HG03064 (cell line): Measurements from ENCODE around the gene CDK11B.

Source experiments
- ATAC-seq: cut with Tn5 transposase; IDR thresholded peaks from one replicate; pipeline ENCODE4 v1.9.1; 2021; ENCODE audit warnings: low read depth; ENCODE audit not compliant: unreplicated experiment

Gene CDK11B

DNA sequence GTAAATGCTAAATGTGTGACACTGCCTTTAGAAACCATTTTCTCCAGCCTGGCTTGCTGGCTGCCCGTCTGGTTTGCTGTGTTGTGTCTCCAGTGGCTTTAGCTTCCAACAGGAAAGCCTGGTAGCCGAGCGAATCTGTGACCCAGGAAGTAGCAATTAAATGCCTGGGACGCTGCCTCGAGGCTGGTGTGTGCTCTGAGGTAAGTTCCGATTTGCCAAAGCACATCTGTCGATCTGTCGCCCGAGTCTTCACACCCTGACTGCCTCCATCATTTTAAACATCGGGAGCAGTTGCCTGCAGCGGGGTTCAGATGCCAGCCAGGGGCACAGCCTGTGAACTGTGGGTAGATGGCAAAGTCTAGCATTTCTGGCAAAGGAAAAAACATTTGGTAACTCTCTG is 41.3 kb downstream of the CDK11B start:
- no peak for ATAC-seq

- ATAC-seq: no peak
These were observed 42.0 kb downstream of the CDK11B start for GRCh38 chr1:1616838-1617237.

- peak; percentile 13 for ATAC-seq
These were observed 42.6 kb downstream of the CDK11B start for GRCh38 chr1:1616045-1616790.

- ATAC-seq: peak; percentile 72
These were observed 43.4 kb downstream of the CDK11B start, which contains the start of gene MIB2 for GRCh38 chr1:1615256-1616044. Gene MIB2, plus strand, starts transcription at chr1:1615500. Its CDS starts 7,953 bp downstream, at chr1:1623453.

- ATAC-seq: no peak
These were observed 43.9 kb downstream of the CDK11B start for GRCh38 chr1:1614954-1615255.

GRCh38 chr1:1614204-1614953 is 44.4 kb downstream of the CDK11B start:
- ATAC-seq: no peak

GRCh38 chr1:1613509-1614082 is 45.2 kb downstream of the CDK11B start:
- no peak for ATAC-seq

DNA sequence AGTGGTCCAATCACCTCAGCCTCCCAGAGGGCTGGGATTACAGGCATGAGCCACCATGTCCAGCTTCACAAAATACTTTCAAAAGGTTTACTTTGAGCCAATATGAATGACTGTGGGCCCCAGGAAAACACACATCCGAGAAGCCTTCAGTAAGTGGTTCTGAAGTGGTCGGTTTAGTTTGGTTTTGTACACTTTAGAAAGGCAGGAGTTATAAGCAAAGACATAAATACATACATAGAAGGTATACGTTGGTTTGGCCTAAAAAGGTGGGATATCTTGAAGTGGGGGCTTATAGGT is 46.8 kb downstream of the CDK11B start:
- no peak for ATAC-seq

- ATAC-seq: no peak
These were observed 48.0 kb downstream of the CDK11B start for GRCh38 chr1:1610796-1611195.

DNA sequence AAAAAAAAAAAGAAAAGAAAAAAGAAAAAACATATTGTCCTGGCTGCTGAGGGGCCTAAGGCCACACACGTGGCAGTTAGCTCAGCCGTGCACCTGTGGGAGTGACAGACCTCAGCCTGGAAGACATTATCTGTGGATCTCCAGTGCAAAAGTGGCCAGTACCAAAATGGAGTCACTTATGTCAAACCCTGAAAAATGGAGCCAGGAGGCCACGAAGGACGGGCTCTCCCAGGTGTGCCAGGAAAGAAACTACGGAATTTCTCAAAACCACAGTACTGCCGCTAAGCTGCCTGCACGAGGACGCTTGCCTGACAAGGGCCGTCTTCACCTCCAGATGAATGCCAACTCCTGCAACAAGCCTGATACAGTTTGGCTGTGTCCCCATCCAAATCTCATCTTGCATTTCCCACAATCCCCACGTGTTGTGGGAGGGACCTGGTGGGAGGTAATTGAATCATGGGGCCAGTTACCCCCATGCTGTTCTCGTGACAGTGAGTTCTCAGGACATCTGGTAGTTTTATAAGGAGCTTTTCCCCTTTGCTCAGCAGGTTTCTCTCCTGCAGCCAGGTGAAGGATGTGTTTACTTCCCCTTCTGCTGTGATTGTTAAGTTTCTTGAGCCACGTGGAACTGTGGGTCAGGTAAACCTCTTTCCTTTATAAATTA is 48.9 kb downstream of the CDK11B start:
- no peak for ATAC-seq

- no peak for ATAC-seq
These were observed 52.6 kb downstream of the CDK11B start for GRCh38 chr1:1606232-1606631.

- no peak for ATAC-seq
These were observed 53.1 kb downstream of the CDK11B start for GRCh38 chr1:1605724-1606123.

DNA sequence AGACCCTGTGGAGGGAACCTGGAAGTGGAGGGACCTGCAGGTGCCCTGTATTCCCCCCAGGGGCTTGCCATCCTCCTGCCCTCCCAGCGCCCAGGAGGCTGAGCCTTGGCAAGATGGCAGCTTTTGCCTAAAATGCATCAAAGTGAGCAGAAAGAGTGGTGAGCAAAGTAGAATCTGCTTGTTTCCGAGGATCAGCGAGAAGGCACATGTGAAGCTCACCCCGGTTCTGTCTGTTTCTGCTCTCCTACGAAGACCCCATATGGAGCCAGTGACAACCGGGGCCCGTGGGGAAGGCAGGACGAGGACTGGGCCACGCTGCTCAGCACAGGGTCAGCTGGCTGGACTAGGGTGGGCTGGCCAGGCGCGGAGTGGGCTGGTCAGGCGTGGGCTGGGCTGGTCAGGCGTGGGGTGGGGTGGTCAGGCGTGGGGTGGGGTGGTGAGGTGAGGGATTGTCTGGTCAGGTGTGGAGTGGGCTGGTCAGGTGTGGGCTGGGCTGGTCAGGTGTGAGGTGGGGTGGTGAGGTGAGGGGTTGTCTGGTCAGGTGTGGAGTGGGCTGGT is 53.7 kb downstream of the CDK11B start:
- no peak for ATAC-seq

DNA sequence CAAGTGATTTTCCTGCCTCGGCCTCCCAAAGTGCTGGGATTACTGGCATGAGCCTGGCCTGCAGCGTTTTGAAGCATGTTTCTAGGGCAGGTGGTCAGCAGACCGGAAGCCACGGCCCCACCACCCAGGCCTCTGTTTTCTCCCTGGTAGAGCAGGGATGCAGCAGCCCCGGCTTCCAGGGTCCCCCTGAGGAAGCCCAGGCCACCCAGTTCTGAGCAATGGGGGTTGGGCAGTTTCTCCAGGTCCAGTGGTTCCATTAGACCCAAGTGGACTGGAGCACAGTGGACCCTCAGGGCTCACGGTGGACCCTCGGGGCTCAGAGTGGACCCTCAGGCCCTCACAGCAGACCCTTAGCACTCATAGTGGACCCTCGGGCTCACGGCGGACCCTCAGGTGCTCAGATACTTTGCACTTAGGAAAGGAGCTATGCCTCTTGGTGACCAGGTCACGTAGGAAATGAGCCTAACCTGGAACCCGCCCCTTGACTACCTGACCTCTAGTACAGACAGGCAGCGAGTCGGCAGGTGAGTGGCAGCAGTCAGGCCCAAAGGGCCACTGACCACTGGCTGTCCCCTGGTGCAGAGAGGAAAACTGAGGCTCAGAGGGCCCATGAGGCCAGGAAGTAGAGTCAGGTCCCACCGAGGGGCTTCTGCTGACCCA is 54.3 kb downstream of the CDK11B start:
- no peak for ATAC-seq

GRCh38 chr1:1603671-1604373 is 55.0 kb downstream of the CDK11B start:
- ATAC-seq: no peak

DNA sequence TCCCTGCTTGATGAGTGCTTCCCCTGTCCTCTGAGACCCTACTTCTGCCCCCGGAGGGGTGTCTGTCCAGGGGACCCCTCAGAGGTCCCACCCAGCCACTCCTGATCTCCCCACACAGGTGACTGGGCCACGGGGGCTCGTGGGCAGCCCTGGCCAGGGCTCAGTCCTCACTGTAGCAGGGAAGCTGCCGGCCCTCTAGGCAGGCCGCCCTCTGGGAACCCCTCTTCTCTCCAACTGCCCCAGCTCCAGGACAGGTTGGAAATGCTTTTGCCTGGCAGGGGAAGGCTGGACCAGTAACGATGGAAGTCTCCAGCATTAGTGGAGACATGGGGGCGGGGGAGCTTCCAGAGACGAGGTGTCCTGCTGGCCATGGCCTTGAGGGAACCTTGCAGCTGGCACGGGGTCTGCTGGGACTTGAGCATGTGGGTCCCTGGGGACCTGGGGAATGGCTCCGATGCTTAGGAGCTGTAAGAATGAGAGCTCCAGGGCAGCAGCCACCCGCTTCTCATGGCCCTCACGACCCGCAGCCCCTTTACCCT is 55.8 kb downstream of the CDK11B start:
- no peak for ATAC-seq

- ATAC-seq: no peak
These were observed 56.4 kb downstream of the CDK11B start for GRCh38 chr1:1602304-1602967.

DNA sequence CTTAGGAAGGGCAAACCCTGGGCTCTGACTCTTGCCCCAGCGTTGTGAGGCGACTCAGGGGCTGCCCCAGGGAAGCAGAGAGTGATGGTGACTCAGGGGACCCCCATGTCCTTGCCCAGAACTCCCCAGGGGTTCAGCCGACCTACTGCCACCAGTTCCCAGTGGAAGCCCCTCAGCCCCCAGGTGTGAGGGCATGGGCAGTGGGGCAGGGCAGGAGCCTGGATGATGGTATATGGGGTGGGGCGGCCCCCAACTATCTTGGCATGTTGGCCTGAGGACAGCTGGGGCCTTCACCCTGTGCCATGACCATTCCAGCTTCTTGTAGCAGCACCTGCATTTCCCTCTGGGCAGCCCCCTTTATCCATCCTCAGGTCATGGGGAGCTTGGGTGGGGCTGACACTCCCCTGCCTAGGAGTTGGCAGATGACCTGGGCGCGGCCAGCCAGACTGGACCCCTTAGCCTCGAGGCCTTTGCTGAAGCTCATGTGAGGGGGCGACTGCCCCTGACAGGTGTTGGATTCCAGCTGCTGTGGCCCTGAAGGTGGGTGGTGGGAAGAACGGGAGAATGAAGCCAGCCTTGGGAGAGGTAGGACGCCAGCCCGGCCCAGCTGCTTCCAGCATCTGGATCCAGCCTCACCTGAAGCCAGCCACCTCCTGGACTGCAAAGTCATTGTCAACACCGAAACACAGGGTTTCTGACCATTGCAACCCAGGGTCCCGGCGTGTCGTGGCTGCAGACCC is 57.1 kb downstream of the CDK11B start:
- ATAC-seq: no peak
